ENCODE results near the gene NDUFS1. TPM values are rescaled to one million over a fixed set of nuclear protein-coding genes. Genes with fewer than 3 reads are reported as not detected.
A peak's percentile ranks its signal among the peaks of the same experiment; 100 is the strongest.
"Not testable (repeated sequence)": the region's sequence is repeated elsewhere in the genome, so short reads cannot be mapped to it uniquely, and the experiment has no call there.

NDUFS1 gene
- total and polyA plus RNA-seq, 9 donors: 17.3 to 86.7 (median 58.3) TPM

DNA sequence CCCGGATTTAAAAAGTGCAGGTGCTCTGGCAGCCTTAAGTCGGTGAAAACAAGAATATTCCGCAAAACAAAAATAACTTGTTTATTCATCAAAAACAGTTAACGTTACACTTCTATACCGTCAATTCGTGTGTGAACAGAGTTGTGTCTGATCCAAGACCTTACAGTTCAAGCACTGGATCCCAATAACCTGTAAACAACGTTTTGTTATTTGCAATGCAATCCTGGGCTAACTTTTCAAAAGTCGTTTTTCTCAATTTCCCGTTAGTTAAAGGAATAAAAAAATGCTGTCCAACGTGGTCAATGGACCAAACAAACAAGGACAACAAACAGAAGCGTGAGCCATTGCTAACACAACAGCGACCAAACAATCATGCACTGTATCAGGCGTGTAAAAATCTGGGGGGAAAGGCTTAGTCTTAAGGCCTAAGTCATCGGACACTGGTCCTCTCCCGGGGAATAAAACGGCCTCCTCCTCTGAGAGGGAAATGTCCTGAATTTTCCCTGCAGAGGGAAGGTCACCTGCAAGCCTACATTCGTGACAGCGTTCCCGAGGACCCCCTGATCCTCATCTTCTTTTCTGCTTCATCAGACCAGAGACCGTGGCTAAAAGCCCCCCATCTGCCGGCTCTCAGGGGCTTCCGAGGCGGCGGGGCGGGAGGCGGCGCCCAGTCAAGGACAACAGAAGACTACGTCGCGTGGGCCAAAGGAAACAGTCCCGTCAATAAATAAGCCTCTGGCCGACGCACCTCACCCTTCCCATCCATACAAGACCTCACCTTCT is 490 bp downstream of the NDUFS1 start:
- no peaks in the 10 kb centered on the region for H3K36me3 ChIP-seq
- peak overlapping the region; percentile 90 for H3K4me3 ChIP-seq
- intact Hi-C loops (cut with DNase I): no loop called here
- H3K9me3 ChIP-seq: no peaks in the 10 kb centered on the region
- 0 to 1% (median 1%) methylated on average over 33 of the region's 33 CpGs for WGBS, 3 donors
- H3K27me3 ChIP-seq: no peaks in the 10 kb centered on the region
- TF ChIP-seq EP300 (IDR thresholded peaks at IDR 0.05): no peak
- no peak for TF ChIP-seq POLR2A (IDR thresholded peaks at IDR 0.05)
- TF ChIP-seq CTCF (IDR thresholded peaks at IDR 0.05): no peak
- H3K4me1 ChIP-seq (ENCODE audit: insufficient read depth): peaks cover 11% of the 10 kb centered on the region
- no peak for DNase-seq
- peak overlapping the region; percentile 77 to 83 for H3K27ac ChIP-seq

GRCh38 chr2:206157014-206157413 is 2.2 kb downstream of the NDUFS1 start:
- H3K9me3 ChIP-seq; intact Hi-C loops (cut with DNase I); H3K27me3 ChIP-seq; H3K27ac ChIP-seq; H3K4me3 ChIP-seq; H3K36me3 ChIP-seq: not testable (repeated sequence)
- WGBS, 3 donors: 85 to 88% (median 87%) methylated on average over 11 of the region's 11 CpGs
- peaks cover 11% of the 10 kb centered on the region for H3K4me1 ChIP-seq (ENCODE audit: insufficient read depth)
- DNase-seq: peak in 1 of 5 donors; percentile 28

- 85 to 89% (median 87%) methylated on average over 3 of the region's 3 CpGs for WGBS, 3 donors
- DNase-seq: no peak
- Histone ChIP-seq H3K4me1 (ENCODE audit: insufficient read depth) (peaks cover 6% of the 10 kb centered on the region), H3K27me3 (no peaks in the 10 kb centered on the region), H3K36me3 (no peaks in the 10 kb centered on the region), H3K4me3 (no peak overlapping the region), H3K27ac (no peak overlapping the region), H3K9me3 (no peaks in the 10 kb centered on the region)
- TF ChIP-seq EP300 (IDR thresholded peaks at IDR 0.05) (no peak), CTCF (IDR thresholded peaks at IDR 0.05) (no peak), POLR2A (IDR thresholded peaks at IDR 0.05) (no peak)
- intact Hi-C loops (cut with DNase I): no loop called here
These were observed 5.0 kb downstream of the NDUFS1 start for GRCh38 chr2:206154197-206154596.

GRCh38 chr2:206150631-206151030 is 8.6 kb downstream of the NDUFS1 start:
- TF ChIP-seq CTCF (IDR thresholded peaks at IDR 0.05) (no peak), POLR2A (IDR thresholded peaks at IDR 0.05) (no peak), EP300 (IDR thresholded peaks at IDR 0.05) (no peak)
- no peak for DNase-seq
- intact Hi-C loops (cut with DNase I): no loop called here
- Histone ChIP-seq H3K9me3 (no peaks in the 10 kb centered on the region), H3K36me3 (no peaks in the 10 kb centered on the region), H3K27me3 (no peaks in the 10 kb centered on the region), H3K4me3 (no peak overlapping the region), H3K4me1 (ENCODE audit: insufficient read depth) (peaks cover 1% of the 10 kb centered on the region), H3K27ac (no peak overlapping the region)
- 85 to 91% (median 87%) methylated on average over 4 of the region's 4 CpGs for WGBS, 3 donors

- H3K27me3 ChIP-seq: no peaks in the 10 kb centered on the region
- WGBS, 3 donors: 100% methylated on average over 1 of the region's 1 CpG
- no peaks in the 10 kb centered on the region for H3K36me3 ChIP-seq
- intact Hi-C loops (cut with DNase I): no loop called here
- H3K4me1 ChIP-seq (ENCODE audit: insufficient read depth): peaks cover 1% of the 10 kb centered on the region
- no peak for TF ChIP-seq POLR2A (IDR thresholded peaks at IDR 0.05)
- no peak for TF ChIP-seq EP300 (IDR thresholded peaks at IDR 0.05)
- TF ChIP-seq CTCF (IDR thresholded peaks at IDR 0.05): no peak
- no peaks in the 10 kb centered on the region for H3K9me3 ChIP-seq
- no peak overlapping the region for H3K27ac ChIP-seq
- no peak overlapping the region for H3K4me3 ChIP-seq
- no peak for DNase-seq
These were observed 9.1 kb downstream of the NDUFS1 start for GRCh38 chr2:206150168-206150567.

Data from ovary (tissue), 9 donors.